Panc1 (cell line): ENCODE results near the gene KIAA1958. TPM values are rescaled to one million over a fixed set of nuclear protein-coding genes. Genes with fewer than 3 reads are reported as not detected.

Source experiments
- ATAC-seq: fragments of 200-7000 bp; cut with Tn5 transposase; 2 replicates; pipeline ENCODE4 v1.9.1; 2020; ENCODE audit warnings: mild to moderate bottlenecking, moderate library complexity
- BruUV-seq: library from RNA; stranded (reverse); fragments of 400-500 nt; replicated peaks from 2 replicates; lab custom pipeline; 2021; lab: Mats Ljungman, UMichigan
- CTCF ChIA-PET: fragments of 300-600 bp; sonication (Branson Sonifier 250); formaldehyde crosslinking; loops from one replicate; lab custom pipeline; 2022; ENCODE audit warnings: antibody characterized with exemption; lab: Charles Lee
- POLR2A ChIA-PET: fragments of 300-600 bp; sonication (Branson Sonifier 250); formaldehyde crosslinking; loops from one replicate; lab custom pipeline; 2022; ENCODE audit warnings: antibody characterized with exemption; lab: Charles Lee
- DNase-seq: peaks from one replicate; pipeline ENCODE4 v3.0.0-alpha.2; 2010; ENCODE audit warnings: low read depth, low spot score
- H3K27ac ChIP-seq: 2 replicates; pipeline ENCODE4 v1.5.1; 2011; ENCODE audit warnings: mild to moderate bottlenecking, low read length, inconsistent platforms
- H3K27me3 ChIP-seq: fragments of 200-500 bp; sonication (Bioruptor generic); 2 replicates; pipeline ENCODE4 v1.6.0; 2014; ENCODE audit warnings: low read length, inconsistent platforms; ENCODE audit not compliant: control insufficient read depth, insufficient read depth
- H3K36me3 ChIP-seq: fragments of 200-500 bp; sonication (Bioruptor generic); 2 replicates; pipeline ENCODE4 v1.5.1; 2014; ENCODE audit warnings: inconsistent platforms, mild to moderate bottlenecking, low read length, moderate library complexity; ENCODE audit not compliant: control insufficient read depth, insufficient read depth
- H3K4me1 ChIP-seq: 2 replicates; pipeline ENCODE4 v1.5.1; 2011; ENCODE audit warnings: inconsistent platforms, mild to moderate bottlenecking, low read length, moderate library complexity; ENCODE audit not compliant: control insufficient read depth, insufficient read depth
- H3K4me3 ChIP-seq, 2 experiments: 2 replicates each; pipeline ENCODE4 v1.5.1; 2011 to 2012; ENCODE audit warnings: low read depth in 2 of 2, low read length in 2 of 2, mild to moderate bottlenecking in 2 of 2, inconsistent platforms in 1 of 2, moderate library complexity in 1 of 2
- H3K9me3 ChIP-seq: fragments of 200-500 bp; sonication (Bioruptor generic); 2 replicates; pipeline ENCODE4 v1.5.1; 2014; ENCODE audit warnings: low read depth, mild to moderate bottlenecking, inconsistent platforms, low read length, moderate library complexity; ENCODE audit not compliant: control insufficient read depth, insufficient read depth
- CTCF ChIP-seq: fragments of 450-650 bp; IDR thresholded peaks from 2 replicates; pipeline ENCODE4 v1.5.1; 2017; ENCODE audit warnings: mild to moderate bottlenecking
- POLR2AphosphoS5 ChIP-seq: IDR thresholded peaks from 2 replicates; pipeline ENCODE4 v1.6.1; 2012; ENCODE audit warnings: mild to moderate bottlenecking, low read depth, low read length, moderate library complexity
- REST ChIP-seq, 2 experiments: IDR thresholded peaks; 2 replicates each; pipeline ENCODE4 v1.6.1; 2011 to 2012; ENCODE audit warnings: low read depth in 2 of 2, control low read depth in 1 of 2, low read length in 1 of 2, mild to moderate bottlenecking in 1 of 2, moderate library complexity in 1 of 2; ENCODE audit not compliant: insufficient read depth in 1 of 2
- SIN3A ChIP-seq: IDR thresholded peaks from 2 replicates; pipeline ENCODE4 v1.6.1; 2012; ENCODE audit warnings: low read depth, mild to moderate bottlenecking, low read length, moderate library complexity, borderline replicate concordance; ENCODE audit not compliant: insufficient read depth
- TCF7L2 ChIP-seq: IDR thresholded peaks from 2 replicates; pipeline ENCODE4 v1.6.1; 2011; ENCODE audit warnings: mild to moderate bottlenecking, low read depth, low read length, inconsistent platforms
- in situ Hi-C: cut with HindIII; loops from 2 replicates; pipeline ENCODE4 v1.10.0; 2016; ENCODE audit warnings: low sequenced_read_pairs, low pct_unique_long_range_greater_than_20kb
- intact Hi-C: fragments of 100-400 bp; cut with micrococcal nuclease; formaldehyde crosslinking; loops from one replicate; pipeline ENCODE4 v1.10.0; 2022; ENCODE audit not compliant: unreplicated experiment
- total RNA-seq: library from RNA; stranded (reverse); gene quantifications from one replicate; pipeline ENCODE4 v1.2.1, GENCODE V29; 2021; ENCODE audit not compliant: unreplicated experiment

The KIAA1958 gene
- total RNA-seq, 1 experiment from 2014 or later: 10.4 TPM

GRCh38 chr9:112574008-112574407, 87.4 kb downstream of the KIAA1958 start:
- H3K27me3 ChIP-seq: no peaks in the 10 kb centered on the region
- in situ Hi-C loops: no loop called here
- BruUV-seq: no TSS peak
- H3K4me1 ChIP-seq: no peaks in the 10 kb centered on the region
- POLR2A ChIA-PET: no interaction called here
- ATAC-seq (no peak), DNase-seq (no peak)
- H3K9me3 ChIP-seq: no peaks in the 10 kb centered on the region
- no peak overlapping the region for H3K4me3 ChIP-seq
- CTCF ChIA-PET: no interaction called here
- TF ChIP-seq SIN3A (no peak), TCF7L2 (no peak), REST (IDR thresholded peaks at IDR 0.05; ENCODE audit: insufficient read depth in 1 of 2, low read depth in 2 of 2, low read length in 1 of 2) (no peak), POLR2AphosphoS5 (no peak), CTCF (no peak)
- intact Hi-C loops: no loop called here
- no peak overlapping the region for H3K27ac ChIP-seq
- no peaks in the 10 kb centered on the region for H3K36me3 ChIP-seq

- ChIA-PET CTCF (no interaction called here), POLR2A (no interaction called here)
- H3K36me3 ChIP-seq: no peaks in the 10 kb centered on the region
- H3K9me3 ChIP-seq: no peaks in the 10 kb centered on the region
- H3K4me1 ChIP-seq: no peaks in the 10 kb centered on the region
- BruUV-seq: no TSS peak
- intact Hi-C loops: no loop called here
- H3K4me3 ChIP-seq: no peak overlapping the region
- in situ Hi-C loops: no loop called here
- DNase-seq (no peak), ATAC-seq (no peak)
- no peaks in the 10 kb centered on the region for H3K27me3 ChIP-seq
- no peak for TF ChIP-seq TCF7L2
- TF ChIP-seq POLR2AphosphoS5: no peak
- no peak for TF ChIP-seq CTCF
- TF ChIP-seq REST (IDR thresholded peaks at IDR 0.05; ENCODE audit: insufficient read depth in 1 of 2, low read depth in 2 of 2, low read length in 1 of 2): no peak
- no peak for TF ChIP-seq SIN3A
- H3K27ac ChIP-seq: no peak overlapping the region
Observed at GRCh38 chr9:112575107-112575506, 88.5 kb downstream of the KIAA1958 start.
